ENCODE data around the gene FRAT2.

DNA sequence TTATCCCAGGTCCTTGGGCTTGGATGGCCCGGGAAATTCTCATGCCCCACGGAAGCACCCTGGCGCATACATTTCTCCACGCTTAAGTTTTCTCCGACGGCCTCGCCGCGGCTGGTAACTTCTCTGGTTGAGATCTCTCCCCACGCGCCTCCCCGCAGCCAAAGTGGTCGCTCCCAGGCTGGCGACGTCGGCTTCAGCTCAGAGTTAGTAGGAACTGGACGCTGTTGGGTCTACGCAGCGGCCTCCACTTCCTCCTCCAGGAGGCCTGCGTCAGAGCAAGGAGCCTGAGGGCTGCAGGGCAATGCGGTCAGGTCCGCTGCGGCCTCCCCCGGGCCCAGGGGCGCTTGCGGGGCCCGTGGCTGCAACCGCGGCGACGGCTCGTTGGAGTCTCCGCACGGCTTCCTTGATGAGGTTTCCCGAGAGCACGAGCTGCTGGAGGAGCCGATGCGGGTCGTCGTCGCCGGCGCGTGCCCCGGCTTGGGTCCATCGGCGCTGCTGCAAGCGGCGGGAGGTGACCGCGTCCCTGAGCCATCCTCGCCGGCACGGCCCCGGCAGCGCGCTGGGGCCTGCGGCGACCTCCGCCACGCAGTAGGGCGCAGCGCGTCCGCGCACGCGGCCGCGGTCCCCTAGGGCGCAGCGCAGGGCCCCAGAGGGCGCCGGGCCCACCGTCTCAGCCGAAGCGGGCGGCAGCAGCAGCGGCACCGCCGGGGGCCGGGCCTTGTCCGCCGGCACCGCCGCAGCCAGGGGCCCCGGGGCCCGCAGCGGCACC is 744 bp downstream of the FRAT2 start:
- TF ChIP-seq POLR2A (IDR thresholded peaks at IDR 0.05; ENCODE audit: low read length): no peak
- TF ChIP-seq GATA1 (IDR thresholded peaks at IDR 0.05; ENCODE audit: low read depth, low read length): no peak
